Transverse colon (tissue), 4 donors: ENCODE measurements around the gene MRPS16. TPM values are rescaled to one million over a fixed set of nuclear protein-coding genes. Genes with fewer than 3 reads are reported as not detected.
A peak's percentile ranks its signal among the peaks of the same experiment; 100 is the strongest.

ENCODE experiments used
- DNase-seq: peaks from one replicate; pipeline ENCODE4 v3.0.0-alpha.2; 2019
- H3K27ac ChIP-seq, 4 donors: fragments of 200-600 bp; sonication (generic); 2 replicates each; pipeline ENCODE4 v1.5.1; 2016 to 2018; ENCODE audit warnings: inconsistent platforms in 4 of 4
- H3K27me3 ChIP-seq: fragments of 200-600 bp; sonication (generic); 2 replicates; pipeline ENCODE4 v1.5.1; 2017; ENCODE audit warnings: inconsistent platforms
- H3K36me3 ChIP-seq, 4 donors: fragments of 200-600 bp; sonication (generic); 2 replicates each; pipeline ENCODE4 v1.5.1; 2017 to 2019; ENCODE audit warnings: inconsistent platforms in 4 of 4
- H3K4me1 ChIP-seq, 4 donors: fragments of 200-600 bp; sonication (generic); 2 replicates each; pipeline ENCODE4 v1.5.1; 2017 to 2020; ENCODE audit warnings: inconsistent platforms in 4 of 4
- H3K4me3 ChIP-seq, 4 donors: fragments of 200-600 bp; sonication (generic); 1 replicate in 1 of 4; 2 replicates in 3 of 4; pipeline versions ENCODE4 v1.5.1 to v1.6.1; 2017 to 2019; ENCODE audit warnings: inconsistent platforms in 4 of 4
- H3K9me3 ChIP-seq, 2 donors: fragments of 200-600 bp; sonication (generic); 2 replicates each; pipeline ENCODE4 v1.5.1; 2017 to 2019; ENCODE audit warnings: inconsistent platforms in 2 of 2
- EP300 ChIP-seq: sonication (generic); formaldehyde crosslinking; IDR thresholded peaks from one replicate; pipeline ENCODE4 v1.6.1; 2017; ENCODE audit warnings: antibody characterized with exemption, low read depth
- POLR2A ChIP-seq: fragments of 450-650 bp; IDR thresholded peaks from one replicate; pipeline ENCODE4 v1.6.1; 2016; ENCODE audit warnings: antibody characterized with exemption, mild to moderate bottlenecking, moderate library complexity
- POLR2AphosphoS5 ChIP-seq, 3 donors: sonication (generic); formaldehyde crosslinking; IDR thresholded peaks; one replicate each; pipeline ENCODE4 v1.6.1; 2016; ENCODE audit warnings: antibody characterized with exemption in 3 of 3
- WGBS, 2 donors: methylation state at CpG; one replicate each; pipeline ENCODE4 v1.1.5; 2018; ENCODE audit warnings: low coverage in 1 of 2; 5-methylcytosine and 5-hydroxymethylcytosine counted together
- in situ Hi-C, 4 donors: fragments of 200-750 bp; cut with MboI; loops; one replicate each; pipeline versions ENCODE4 v1.15.0 to v1.15.1; 2017; ENCODE audit warnings: low sequenced_read_pairs in 3 of 4, low pct_ligation_motif_present in 1 of 4, low pct_unique_long_range_greater_than_20kb in 1 of 4
- intact Hi-C: fragments of 100-400 bp; cut with DNase I; formaldehyde crosslinking; loops from one replicate; pipeline ENCODE4 v1.15.1; 2023; ENCODE audit warnings: low total_unique reads
- total RNA-seq, 4 donors: library from RNA; depleted of rRNA; stranded (reverse); fragments of >200 nt; gene quantifications; one replicate each; pipeline ENCODE4 v1.1.0, GENCODE V29; 2016
- TF ChIP-seq, protein P1 (sequence below), 5 experiments: fragments of 200-600 bp in 3 of 5; fragments of 450-650 bp in 2 of 5; sonication (generic) in 3 of 5; IDR thresholded peaks; 1 replicate in 2 of 5; 2 replicates in 3 of 5; pipeline ENCODE4 v1.5.1; 2016 to 2017; ENCODE audit warnings: antibody characterized with exemption in 5 of 5, inconsistent platforms in 3 of 5, mild to moderate bottlenecking in 2 of 5, moderate library complexity in 1 of 5

Gene MRPS16
- total RNA-seq, 4 donors from 2014 or later, result 41.0 to 54.5 (median 46.6) TPM

- TF ChIP-seq POLR2A (peak; percentile 93), EP300 (no peak), POLR2AphosphoS5 (IDR thresholded peaks at IDR 0.05) (peak; percentile 93 to 96 (median 95))
- TF ChIP-seq, protein P1, sequence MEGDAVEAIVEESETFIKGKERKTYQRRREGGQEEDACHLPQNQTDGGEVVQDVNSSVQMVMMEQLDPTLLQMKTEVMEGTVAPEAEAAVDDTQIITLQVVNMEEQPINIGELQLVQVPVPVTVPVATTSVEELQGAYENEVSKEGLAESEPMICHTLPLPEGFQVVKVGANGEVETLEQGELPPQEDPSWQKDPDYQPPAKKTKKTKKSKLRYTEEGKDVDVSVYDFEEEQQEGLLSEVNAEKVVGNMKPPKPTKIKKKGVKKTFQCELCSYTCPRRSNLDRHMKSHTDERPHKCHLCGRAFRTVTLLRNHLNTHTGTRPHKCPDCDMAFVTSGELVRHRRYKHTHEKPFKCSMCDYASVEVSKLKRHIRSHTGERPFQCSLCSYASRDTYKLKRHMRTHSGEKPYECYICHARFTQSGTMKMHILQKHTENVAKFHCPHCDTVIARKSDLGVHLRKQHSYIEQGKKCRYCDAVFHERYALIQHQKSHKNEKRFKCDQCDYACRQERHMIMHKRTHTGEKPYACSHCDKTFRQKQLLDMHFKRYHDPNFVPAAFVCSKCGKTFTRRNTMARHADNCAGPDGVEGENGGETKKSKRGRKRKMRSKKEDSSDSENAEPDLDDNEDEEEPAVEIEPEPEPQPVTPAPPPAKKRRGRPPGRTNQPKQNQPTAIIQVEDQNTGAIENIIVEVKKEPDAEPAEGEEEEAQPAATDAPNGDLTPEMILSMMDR (IDR thresholded peaks at IDR 0.05), result peak in 1 of 5 experiments; percentile 11
- peak; percentile 98 for DNase-seq
- intact Hi-C loops, result no loop called here
- peak within 1 kb of the TSS; percentile 57 to 78 (median 64) for H3K4me3 ChIP-seq
- no peaks in the 10 kb centered on the region for H3K27me3 ChIP-seq
- H3K27ac ChIP-seq, result peak within 1 kb of the TSS; percentile 86 to 92 (median 91)
- 1% methylated on average over 31 of the region's 78 CpGs; no CpG with 5 or more reads in 1 of the 2 donors for whole genome bisulfite sequencing, 2 donors
- peaks cover 11 to 42% (median 31%) of the 10 kb centered on the region in 4 donors for H3K4me1 ChIP-seq
- H3K9me3 ChIP-seq, result no peaks in the 10 kb centered on the region
- H3K36me3 ChIP-seq, result peaks cover 0 to 23% (median 7%) of the 10 kb centered on the region in 4 donors
- in situ Hi-C loops, result no loop called here
Measured at GRCh38 chr10:73246646-73247508, 5.6 kb downstream of the MRPS16 start, which contains the start of gene DNAJC9. TSS of gene DNAJC9 (minus strand) at chr10:73247255. CDS start at chr10:73247189, 66 bp downstream.

- whole genome bisulfite sequencing, 2 donors, result 3% methylated on average over 8 of the region's 8 CpGs
- Histone ChIP-seq H3K9me3 (no peaks in the 10 kb centered on the region), H3K27me3 (no peaks in the 10 kb centered on the region), H3K4me1 (peaks cover 5 to 36% (median 26%) of the 10 kb centered on the region in 4 donors), H3K27ac (peak overlapping the region; percentile 86 to 92 (median 91)), H3K4me3 (peak overlapping the region; percentile 57 to 78 (median 64)), H3K36me3 (peaks cover 0 to 28% (median 7%) of the 10 kb centered on the region in 4 donors)
- TF ChIP-seq EP300, result no peak
- no peak for TF ChIP-seq POLR2AphosphoS5 (IDR thresholded peaks at IDR 0.05)
- TF ChIP-seq, protein P1 (IDR thresholded peaks at IDR 0.05), result no peak
- no peak for TF ChIP-seq POLR2A
- in situ Hi-C loops (no loop called here), intact Hi-C loops (no loop called here)
- DNase-seq, result no peak
Measured at GRCh38 chr10:73246322-73246645, 6.2 kb downstream of the MRPS16 start.

DNA sequence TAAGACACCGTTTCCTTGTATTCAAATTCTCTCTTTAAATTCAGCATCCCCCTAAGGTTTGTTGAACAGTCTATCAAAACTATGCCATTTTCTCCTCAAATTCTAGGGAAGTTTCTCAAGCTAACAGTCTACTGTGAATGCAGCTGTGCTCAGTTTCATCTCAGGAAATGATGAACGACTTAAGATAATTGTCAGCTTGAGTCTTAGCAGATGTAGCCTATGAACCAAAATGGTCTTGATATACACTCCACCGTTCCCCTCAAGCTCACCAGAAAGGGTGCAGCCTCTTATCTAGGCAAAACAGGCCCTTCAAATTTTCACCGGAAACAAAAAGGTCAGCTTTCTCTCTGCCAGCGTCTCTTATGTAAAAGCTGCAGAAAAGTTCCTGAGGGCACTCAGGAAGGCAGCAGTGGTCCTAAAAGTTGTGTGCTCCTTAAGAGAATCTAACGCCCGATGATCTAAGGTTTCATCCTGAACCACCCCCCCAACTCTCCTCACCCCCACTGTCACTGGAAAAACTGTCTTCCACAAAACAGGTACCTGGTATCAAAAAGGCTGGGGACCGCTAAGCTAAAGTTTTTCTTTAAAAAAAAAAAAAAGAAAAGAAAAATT lies 7.5 kb downstream of the MRPS16 start:
- DNase-seq, result no peak
- Histone ChIP-seq H3K36me3 (peaks cover 0 to 37% (median 9%) of the 10 kb centered on the region in 4 donors), H3K27me3 (no peaks in the 10 kb centered on the region), H3K4me1 (peaks cover 0 to 28% (median 20%) of the 10 kb centered on the region in 4 donors), H3K9me3 (no peaks in the 10 kb centered on the region), H3K27ac (peak overlapping the region in 1 of 4 donors; percentile 10), H3K4me3 (no peak overlapping the region)
- intact Hi-C loops, result no loop called here
- in situ Hi-C loops, result no loop called here
- WGBS, 2 donors, result 55 to 64% methylated on average over 7 to 8 of the region's 8 CpGs
- TF ChIP-seq, protein P1 (IDR thresholded peaks at IDR 0.05), result no peak
- TF ChIP-seq POLR2A (no peak), POLR2AphosphoS5 (IDR thresholded peaks at IDR 0.05) (no peak), EP300 (no peak)

- H3K27ac ChIP-seq, result no peak overlapping the region
- H3K27me3 ChIP-seq, result no peaks in the 10 kb centered on the region
- in situ Hi-C loops, result no loop called here
- H3K4me3 ChIP-seq, result no peak overlapping the region
- 100% methylated on average over 2 of the region's 2 CpGs for WGBS, 2 donors
- H3K4me1 ChIP-seq, result peaks cover 0 to 5% (median 4%) of the 10 kb centered on the region in 4 donors
- no peak for DNase-seq
- intact Hi-C loops, result no loop called here
- H3K9me3 ChIP-seq, result no peaks in the 10 kb centered on the region
- TF ChIP-seq EP300 (no peak), POLR2AphosphoS5 (IDR thresholded peaks at IDR 0.05) (no peak), POLR2A (no peak)
- TF ChIP-seq, protein P1 (IDR thresholded peaks at IDR 0.05), result no peak
- peaks cover 0 to 45% (median 12%) of the 10 kb centered on the region in 4 donors for H3K36me3 ChIP-seq
Measured at GRCh38 chr10:73239908-73240307, 12.5 kb downstream of the MRPS16 start.
